Measurements from ENCODE around the gene BBS9. TPM values are rescaled to one million over a fixed set of nuclear protein-coding genes. Genes with fewer than 3 reads are reported as not detected.
"Not testable (repeated sequence)": the region's sequence is repeated elsewhere in the genome, so short reads cannot be mapped to it uniquely, and the experiment has no call there.

The BBS9 gene
- total RNA-seq, 1 experiment from 2014 or later: 20.9 TPM

DNA sequence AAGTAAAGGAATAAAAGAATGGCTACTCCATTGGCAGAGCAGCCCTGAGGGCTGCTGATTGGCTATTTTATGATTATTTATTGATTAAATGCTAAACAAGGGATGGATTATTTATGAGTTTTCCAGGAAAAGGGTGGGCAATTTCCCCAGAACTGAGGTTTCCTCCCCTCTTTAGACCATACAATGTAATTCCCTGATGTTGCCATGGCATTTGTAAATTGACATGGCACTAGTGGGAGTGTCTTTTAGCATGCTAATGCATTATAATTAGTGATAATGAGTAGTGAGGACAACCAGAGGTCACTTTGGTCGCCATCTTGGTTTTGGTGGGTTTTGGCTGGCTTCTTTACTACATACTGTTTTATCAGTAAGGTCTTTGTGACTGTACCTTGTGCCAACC lies 55.5 kb downstream of the BBS9 start:
- DNase-seq (ENCODE audit: low read depth, low spot score): no peak
- in situ Hi-C loops (cut with HindIII; ENCODE audit: low pct_unique_long_range_greater_than_20kb, low sequenced_read_pairs): no loop called here

DNA sequence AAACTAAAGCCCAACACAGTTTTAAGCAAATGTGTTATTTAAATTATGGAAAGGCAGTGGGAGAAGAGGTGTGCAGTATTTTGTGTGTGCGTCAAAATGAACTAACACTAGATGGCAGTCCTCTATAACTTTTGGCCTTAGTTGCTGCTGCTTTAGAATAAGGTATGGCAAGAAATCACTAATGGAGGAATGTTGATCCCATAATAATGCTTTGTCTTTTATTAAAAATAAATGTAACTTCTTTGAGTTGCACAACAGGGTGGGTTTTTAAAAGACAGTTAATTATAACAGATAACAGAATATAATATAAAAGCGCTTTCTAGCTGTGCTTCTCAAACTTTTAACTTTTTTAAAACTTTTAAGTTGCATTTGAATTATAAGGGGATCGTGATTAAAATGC lies 56.4 kb downstream of the BBS9 start:
- in situ Hi-C loops (cut with HindIII; ENCODE audit: low pct_unique_long_range_greater_than_20kb, low sequenced_read_pairs): no loop called here
- peak; percentile 88 for DNase-seq (ENCODE audit: low read depth, low spot score)

DNA sequence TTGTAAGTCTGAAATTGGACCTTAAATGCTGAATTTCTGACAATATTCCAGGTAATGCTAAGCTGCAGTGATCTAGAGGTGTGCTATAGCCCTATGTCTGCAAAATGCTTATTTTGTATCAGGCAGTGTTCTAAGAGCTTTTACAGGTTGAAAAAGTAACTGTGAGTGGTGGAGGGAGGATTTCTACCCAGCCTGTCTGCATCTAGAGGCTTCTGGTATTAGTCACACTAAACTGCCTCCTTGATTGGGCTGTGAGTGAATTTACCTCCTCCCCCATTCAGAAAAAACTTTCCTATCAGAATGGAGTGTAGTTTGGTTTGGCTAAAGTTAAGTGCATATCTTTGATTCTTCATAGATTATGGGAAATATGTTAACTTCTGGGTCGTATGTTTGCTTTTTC lies 56.8 kb downstream of the BBS9 start:
- in situ Hi-C loops (cut with HindIII; ENCODE audit: low pct_unique_long_range_greater_than_20kb, low sequenced_read_pairs): no loop called here
- peak; percentile 41 for DNase-seq (ENCODE audit: low read depth, low spot score)

DNA sequence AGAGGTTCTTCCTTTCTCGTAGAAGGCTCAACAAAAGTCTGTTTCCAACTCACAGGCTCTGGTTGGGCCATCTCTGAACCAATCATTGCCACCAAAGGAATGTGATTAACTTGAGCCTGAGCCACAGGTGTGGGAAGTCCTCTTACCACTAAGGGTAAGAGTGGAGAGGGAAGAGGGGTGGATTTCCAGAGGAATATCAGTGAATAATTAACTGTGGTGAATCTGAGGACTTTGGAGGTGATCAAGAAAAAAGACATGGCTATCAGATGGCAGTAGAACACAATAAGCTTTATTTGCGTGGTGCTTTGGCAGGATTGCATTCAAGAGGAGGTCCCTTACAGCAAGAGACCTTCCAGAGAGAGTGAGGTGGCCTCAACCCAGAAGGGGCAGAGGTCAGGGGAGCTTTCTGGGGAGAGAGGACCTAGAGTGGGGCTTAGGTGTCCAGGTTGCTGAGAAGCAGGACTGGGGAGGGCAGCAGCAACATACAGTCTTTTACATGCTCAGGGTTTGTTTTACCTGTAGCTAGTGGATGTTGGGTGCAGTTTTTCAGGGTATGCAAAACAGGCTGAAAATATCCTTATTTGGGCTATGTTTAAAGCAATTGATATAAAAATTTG lies 61.4 kb downstream of the BBS9 start:
- in situ Hi-C loops (cut with HindIII; ENCODE audit: low pct_unique_long_range_greater_than_20kb, low sequenced_read_pairs): no loop called here

DNA sequence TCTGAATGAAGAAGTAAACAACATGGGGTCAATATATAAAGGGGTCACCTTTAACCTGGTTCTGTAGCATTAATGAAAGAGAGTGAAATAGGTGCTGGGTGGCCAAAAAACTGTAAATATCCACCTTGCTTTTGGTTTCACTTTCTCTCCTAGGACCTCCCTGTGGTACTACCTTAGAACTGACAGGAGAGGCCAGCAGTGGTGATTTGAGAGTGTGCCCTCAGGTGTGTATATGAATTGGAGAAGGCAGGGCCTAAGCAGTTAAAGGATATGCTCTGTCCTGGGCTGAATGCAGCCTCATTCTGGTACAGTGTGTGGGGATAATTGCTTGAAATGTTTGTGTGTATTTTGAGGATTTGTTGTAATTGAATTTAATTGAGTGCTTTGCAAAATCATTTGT lies 62.0 kb downstream of the BBS9 start:
- in situ Hi-C loops (cut with HindIII; ENCODE audit: low pct_unique_long_range_greater_than_20kb, low sequenced_read_pairs): no loop called here
- no peak for DNase-seq (ENCODE audit: low read depth, low spot score)

More for the DNA sequence above, 61.4 kb downstream of the BBS9 start:
- DNase-seq (ENCODE audit: low read depth, low spot score): no peak

DNA sequence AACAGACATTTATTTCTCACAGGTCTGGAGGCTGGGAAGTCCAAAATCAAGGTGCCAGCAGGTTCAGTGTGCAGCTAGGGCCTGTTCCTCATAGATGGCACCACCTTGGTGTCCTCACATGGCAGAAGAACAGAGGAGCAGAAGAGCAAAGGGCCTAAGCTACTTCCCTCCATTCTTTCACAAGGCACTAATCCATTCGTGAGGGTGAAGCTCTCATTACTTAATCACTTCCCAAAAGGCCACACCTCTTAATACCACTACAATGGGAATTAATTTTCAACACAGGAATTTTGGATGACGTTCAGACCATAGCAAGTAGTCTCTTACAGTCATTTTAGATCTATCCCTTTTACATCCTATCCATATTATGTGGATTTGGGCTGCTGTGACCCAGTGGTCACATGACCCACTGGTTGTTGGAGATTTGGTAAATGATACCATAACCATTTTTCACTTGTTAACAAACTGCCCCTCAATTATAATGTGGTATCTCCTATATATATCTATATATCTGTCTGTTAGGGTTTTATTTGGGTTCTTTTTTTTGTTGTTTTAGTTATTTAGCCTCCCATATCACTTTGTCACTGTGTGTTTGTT lies 63.4 kb downstream of the BBS9 start:
- no peak for DNase-seq (ENCODE audit: low read depth, low spot score)
- in situ Hi-C loops (cut with HindIII; ENCODE audit: low pct_unique_long_range_greater_than_20kb, low sequenced_read_pairs): no loop called here

DNA sequence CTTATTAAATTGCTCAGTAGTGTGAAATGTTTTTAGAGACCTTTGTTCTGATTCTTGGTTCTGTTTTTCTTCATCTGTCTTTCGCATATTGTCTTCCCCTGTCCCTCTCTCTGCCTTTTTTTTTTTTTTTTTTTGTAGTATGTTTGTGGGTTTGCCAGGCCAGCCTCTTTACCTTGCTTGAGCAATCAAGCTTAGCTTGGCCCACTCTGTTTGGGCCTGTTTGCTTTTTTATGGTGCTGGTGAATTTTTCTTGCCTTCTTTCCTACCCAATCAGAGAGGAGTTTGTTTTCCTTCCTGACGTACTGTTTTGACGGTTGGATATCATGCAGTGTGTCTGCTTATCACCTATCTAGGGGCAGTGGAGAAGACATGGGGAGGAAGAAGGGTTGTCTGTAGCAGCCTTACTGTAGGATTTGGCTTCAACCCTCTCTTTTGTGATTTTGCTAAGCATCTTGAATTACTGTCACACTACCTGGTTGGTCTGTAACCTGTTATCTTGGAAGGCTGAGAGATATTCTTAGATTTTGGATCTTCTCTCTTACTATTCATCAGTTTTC lies 64.0 kb downstream of the BBS9 start:
- DNase-seq (ENCODE audit: low read depth, low spot score): no peak
- in situ Hi-C loops (cut with HindIII; ENCODE audit: low pct_unique_long_range_greater_than_20kb, low sequenced_read_pairs): no loop called here

DNA sequence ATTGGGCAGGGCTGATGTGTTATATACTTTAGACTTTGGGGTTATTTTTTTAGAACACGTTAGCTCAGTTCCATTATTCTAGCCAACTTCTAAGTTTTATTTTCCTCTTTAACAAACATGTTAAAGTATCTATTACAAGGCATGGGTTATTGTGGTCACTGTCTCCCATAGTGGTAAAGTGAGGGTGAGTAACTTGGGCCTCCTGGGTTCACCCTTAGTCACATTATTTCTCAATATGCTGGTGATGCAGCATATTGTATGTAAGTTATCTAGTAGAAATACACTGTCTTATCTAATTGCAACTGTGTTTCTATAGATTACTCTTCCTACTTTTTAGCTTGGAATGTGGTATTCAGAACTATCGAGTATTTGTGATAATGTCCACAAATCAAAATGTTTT lies 65.9 kb downstream of the BBS9 start:
- DNase-seq (ENCODE audit: low read depth, low spot score): no peak
- in situ Hi-C loops (cut with HindIII; ENCODE audit: low pct_unique_long_range_greater_than_20kb, low sequenced_read_pairs): no loop called here

DNA sequence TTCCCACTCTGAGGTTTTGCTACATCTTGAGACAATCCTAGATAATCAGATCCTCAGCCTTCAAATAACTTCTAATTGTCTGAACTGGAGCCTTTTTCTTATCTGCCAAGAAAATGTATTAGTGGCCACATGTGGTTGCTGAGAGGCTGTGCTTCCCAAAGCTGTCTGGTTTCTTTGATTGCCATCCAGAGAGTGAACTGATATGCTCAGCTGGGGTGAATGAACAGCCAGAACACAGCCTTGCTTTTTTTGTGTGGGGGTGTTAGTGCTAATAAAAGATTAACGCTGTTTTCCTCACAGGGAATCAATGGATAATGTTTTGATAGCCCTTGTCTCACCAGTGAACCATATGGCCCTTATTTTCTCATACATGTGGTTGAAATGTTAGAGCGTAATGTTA lies 66.9 kb downstream of the BBS9 start:
- in situ Hi-C loops (cut with HindIII; ENCODE audit: low pct_unique_long_range_greater_than_20kb, low sequenced_read_pairs): no loop called here
- DNase-seq (ENCODE audit: low read depth, low spot score): no peak

DNA sequence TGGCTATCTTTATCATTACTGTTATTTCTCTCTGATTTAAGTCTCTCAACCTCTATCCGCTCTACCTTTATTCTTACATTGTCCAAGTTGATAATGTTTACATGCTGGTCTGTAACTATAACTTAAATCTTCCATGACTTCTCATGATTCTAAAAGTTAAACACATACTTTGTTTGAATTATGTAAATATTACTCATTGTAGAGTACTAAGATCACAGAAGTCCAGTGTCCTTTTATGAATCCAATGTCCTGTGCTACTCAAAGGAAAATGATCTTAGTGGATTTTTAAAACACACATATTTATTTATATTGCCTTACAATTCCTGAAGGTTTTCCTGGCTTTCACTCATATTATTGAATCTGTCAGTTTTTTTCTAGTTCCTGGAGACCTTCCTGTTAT lies 70.9 kb downstream of the BBS9 start:
- DNase-seq (ENCODE audit: low read depth, low spot score): no peak
- in situ Hi-C loops (cut with HindIII; ENCODE audit: low pct_unique_long_range_greater_than_20kb, low sequenced_read_pairs): no loop called here

DNA sequence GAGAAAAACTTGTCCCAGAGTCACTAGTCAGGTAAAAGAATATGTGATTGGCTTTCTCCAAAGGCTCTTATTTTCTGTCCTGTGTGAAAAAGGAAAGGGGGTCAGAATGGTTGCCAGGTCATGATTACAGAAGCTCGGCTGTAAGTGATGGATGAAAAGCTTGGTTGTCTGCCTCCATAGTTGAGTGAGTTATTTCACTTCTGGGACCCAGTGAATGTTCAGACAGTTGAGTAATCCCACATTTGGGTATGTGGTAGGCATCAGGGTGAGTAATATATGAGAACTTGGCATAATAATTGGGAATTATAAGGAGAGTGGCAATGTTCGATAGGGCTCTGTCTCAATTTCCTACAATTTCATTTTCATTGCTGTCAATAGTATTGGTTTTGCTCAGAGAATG lies 72.5 kb downstream of the BBS9 start:
- DNase-seq (ENCODE audit: low read depth, low spot score): no peak
- in situ Hi-C loops (cut with HindIII; ENCODE audit: low pct_unique_long_range_greater_than_20kb, low sequenced_read_pairs): no loop called here

DNA sequence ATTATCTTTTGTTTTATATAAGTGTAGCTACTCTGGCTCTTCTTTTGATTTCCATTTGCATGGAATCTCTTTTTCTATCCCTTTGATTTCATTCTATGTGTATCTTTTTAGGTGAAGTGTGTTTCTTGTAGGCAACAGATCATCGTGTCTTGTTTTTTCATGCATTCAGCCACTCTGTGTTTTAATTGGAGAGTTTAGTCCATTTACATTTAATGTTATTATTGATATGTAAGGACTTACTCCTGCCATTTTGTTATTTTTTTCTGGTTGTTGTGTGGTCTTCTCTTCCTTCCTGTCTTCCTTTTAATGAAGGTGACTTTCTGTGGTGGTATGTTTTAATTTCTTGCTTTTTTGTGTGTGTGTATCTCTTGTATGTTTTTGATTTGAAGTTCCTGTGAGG lies 81.6 kb downstream of the BBS9 start:
- no peak for DNase-seq (ENCODE audit: low read depth, low spot score)
- in situ Hi-C loops (cut with HindIII; ENCODE audit: low pct_unique_long_range_greater_than_20kb, low sequenced_read_pairs): no loop called here

DNA sequence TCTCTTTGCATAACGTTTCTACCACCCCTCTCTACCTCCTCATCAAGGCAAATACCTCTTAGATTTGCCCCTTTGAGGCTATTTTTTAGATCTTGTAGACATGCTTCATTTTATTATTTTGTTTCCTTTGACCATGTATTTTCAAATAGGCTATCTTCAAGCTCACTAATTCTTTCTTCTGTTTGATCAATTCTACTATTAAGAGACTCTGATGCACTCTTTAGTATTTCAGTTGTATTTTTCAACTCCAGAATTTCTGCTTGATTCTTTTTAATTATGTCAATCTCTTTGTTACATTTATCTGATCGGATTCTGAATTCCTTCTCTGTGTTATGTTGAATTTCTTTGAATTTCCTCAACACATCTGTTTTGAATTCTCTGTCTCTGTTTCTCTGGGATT lies 82.8 kb downstream of the BBS9 start:
- no peak for DNase-seq (ENCODE audit: low read depth, low spot score)
- in situ Hi-C loops (cut with HindIII; ENCODE audit: low pct_unique_long_range_greater_than_20kb, low sequenced_read_pairs): no loop called here

DNA sequence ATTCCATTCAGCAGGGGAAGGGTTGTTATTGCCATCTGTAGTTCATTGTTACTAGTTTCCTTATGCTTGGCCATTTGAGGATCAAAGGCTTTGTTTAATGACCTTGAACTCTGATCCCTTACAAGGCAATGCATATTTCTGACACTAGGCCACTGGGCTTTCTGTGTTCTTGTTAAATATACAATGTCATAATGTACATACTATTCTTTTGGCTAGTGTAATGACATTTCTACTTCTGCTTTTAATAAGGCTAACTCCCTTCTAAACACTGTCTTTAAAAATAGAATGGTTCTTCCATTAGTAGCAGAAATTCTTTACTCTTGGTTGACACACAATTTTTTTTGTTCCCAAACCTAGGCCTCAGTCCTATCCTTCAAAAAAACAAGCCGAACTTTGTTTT lies 86.6 kb downstream of the BBS9 start:
- DNase-seq (ENCODE audit: low read depth, low spot score): no peak
- in situ Hi-C loops (cut with HindIII; ENCODE audit: low pct_unique_long_range_greater_than_20kb, low sequenced_read_pairs): no loop called here

DNA sequence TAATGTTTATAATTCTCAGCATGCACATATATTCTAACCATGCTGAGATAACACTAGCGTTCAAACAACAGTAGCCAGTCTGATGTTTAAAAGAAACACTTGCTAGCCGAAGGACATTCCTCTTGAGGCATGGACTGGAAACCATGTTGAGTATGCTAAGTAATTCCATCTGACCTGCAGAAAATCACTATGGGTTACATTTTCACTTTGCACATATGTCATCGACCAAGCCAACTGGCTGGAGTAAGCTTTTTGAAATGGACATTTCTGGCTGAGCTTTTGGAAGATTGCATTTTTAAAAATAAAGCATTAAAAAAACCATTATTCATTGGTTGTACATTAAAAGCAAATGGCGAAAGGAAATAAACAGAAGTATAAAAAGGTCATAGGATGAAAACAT lies 88.2 kb downstream of the BBS9 start:
- in situ Hi-C loops (cut with HindIII; ENCODE audit: low pct_unique_long_range_greater_than_20kb, low sequenced_read_pairs): no loop called here
- no peak for DNase-seq (ENCODE audit: low read depth, low spot score)

DNA sequence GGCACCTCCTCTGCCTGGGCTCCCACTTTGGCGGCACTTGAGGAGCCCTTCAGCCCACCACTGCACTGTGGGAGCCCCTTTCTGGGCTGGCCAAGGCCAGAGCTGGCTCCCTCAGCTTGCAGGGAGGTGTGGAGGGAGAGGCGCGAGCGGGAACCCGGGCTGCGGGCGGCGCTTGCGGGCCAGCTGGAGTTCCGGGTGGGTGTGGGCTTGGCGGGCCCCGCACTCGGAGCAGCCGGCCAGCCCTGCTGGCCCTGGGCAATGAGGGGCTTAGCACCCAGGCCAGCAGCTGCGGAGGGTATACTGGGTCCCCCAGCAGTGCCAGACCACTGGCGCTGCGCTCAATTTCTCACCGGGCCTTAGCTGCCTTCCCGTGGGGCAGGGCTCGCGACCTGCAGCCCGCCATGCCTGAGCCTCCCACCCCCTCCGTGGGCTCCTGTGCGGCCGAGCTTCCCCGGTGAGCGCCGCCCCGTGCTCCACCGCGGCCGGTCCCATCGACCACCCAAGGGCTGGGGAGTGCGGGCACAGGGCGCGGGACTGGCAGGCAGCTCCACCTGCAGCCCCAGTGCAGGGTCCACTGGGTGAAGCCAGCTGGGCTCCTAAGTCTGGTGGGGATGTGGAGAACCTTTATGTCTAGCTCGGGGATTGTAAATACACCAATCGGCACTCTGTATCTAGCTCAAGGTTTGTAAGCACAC lies 89.6 kb downstream of the BBS9 start:
- in situ Hi-C loops (cut with HindIII; ENCODE audit: low pct_unique_long_range_greater_than_20kb, low sequenced_read_pairs); DNase-seq (ENCODE audit: low read depth, low spot score): not testable (repeated sequence)

DNA sequence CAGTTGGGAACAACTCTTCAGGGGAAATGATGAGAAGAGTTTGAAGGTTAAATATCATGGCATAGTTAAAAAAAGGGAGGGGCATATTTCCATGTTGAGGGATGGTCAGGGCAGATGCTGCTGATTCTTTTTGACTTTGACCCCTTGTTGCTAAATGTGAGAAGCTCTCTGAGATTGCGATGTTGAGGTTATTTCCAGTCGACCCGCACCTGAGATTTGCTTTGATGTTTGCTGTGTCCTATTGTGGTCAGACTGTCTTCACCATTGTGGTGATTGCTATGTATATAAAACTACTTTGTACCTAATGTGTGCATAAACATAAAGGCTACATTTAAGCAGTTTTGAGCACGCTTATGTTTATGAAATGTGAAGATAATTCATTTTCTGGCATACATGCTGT lies 90.9 kb downstream of the BBS9 start:
- no peak for DNase-seq (ENCODE audit: low read depth, low spot score)
- in situ Hi-C loops (cut with HindIII; ENCODE audit: low pct_unique_long_range_greater_than_20kb, low sequenced_read_pairs): no loop called here

DNA sequence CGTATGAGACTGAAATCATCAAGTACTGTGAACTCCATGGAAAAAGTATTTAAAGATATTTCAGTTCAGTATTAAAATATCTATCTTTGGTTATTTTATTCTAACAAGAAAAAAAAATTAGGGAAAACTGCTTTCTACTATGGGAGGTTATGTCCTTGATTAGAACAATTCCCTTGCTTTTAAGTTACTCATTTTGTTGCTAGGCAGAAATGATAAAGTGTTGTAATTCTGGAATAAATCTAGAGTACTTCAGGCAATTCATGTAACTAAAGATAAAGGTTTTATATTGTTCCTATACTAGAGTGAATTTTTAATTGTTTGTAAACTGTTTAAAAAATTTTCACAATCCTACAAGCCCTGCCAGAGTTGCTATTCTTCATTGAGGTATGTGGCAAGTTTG lies 92.0 kb downstream of the BBS9 start:
- in situ Hi-C loops (cut with HindIII; ENCODE audit: low pct_unique_long_range_greater_than_20kb, low sequenced_read_pairs): no loop called here
- peak; percentile 34 for DNase-seq (ENCODE audit: low read depth, low spot score)

DNA sequence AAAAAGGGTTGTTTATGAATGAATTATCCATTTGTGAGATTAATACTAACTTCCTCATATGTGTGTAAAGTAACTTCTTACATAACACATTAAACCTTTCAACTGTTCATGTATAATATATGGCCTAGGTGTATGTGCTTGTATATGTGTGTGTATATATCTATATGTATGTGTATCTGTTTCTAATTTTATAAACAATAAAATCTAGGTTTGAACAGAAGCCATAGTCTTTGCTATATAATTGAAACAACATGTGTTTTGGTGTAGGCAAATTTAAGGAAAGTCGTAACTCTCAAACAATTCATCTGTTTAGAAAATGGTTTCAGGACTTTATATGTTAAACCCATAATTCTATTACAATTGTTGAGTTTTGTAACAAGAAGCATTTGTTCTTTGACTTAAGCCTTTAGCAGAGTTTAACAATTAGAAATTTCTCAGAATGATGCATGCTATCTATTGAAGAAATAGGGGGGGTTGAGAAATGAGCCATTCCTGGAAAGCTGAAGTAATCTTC lies 103.3 kb downstream of the BBS9 start:
- DNase-seq (ENCODE audit: low read depth, low spot score): no peak
- in situ Hi-C loops (cut with HindIII; ENCODE audit: low pct_unique_long_range_greater_than_20kb, low sequenced_read_pairs): no loop called here

Data from SK-MEL-5 (cell line).